B cell (primary cell): ENCODE results near the gene PCK2. TPM values are rescaled to one million over a fixed set of nuclear protein-coding genes. Genes with fewer than 3 reads are reported as not detected.

Experiments used
- ATAC-seq: fragments of 200-7000 bp; cut with Tn5 transposase; one replicate; pipeline ENCODE4 v1.10.0; 2021; ENCODE audit warnings: low read depth, mild to moderate bottlenecking, moderate number of reproducible peaks, moderate library complexity
- CTCF ChIA-PET: fragments of 350-600 bp; sonication (Branson Sonifier 250); formaldehyde crosslinking; loops from one replicate; lab custom pipeline; 2021; ENCODE audit warnings: antibody characterized with exemption, inconsistent platforms; lab: Charles Lee
- POLR2A ChIA-PET: fragments of 350-600 bp; sonication (Branson Sonifier 250); formaldehyde crosslinking; loops from one replicate; lab custom pipeline; 2021; ENCODE audit warnings: antibody characterized with exemption; lab: Charles Lee
- DNase-seq: peaks from one replicate; pipeline ENCODE4 v3.0.0; 2013
- H2AFZ ChIP-seq: 2 replicates; pipeline ENCODE4 v1.6.1; 2012; ENCODE audit warnings: mild to moderate bottlenecking, low read depth, low read length; ENCODE audit not compliant: insufficient read depth, poor library complexity, severe bottlenecking
- H3K27ac ChIP-seq, 2 donors: 1 replicate in 1 of 2; 2 replicates in 1 of 2; pipeline ENCODE4 v1.5.1; 2012 to 2013; ENCODE audit warnings: low read length in 2 of 2, mild to moderate bottlenecking in 2 of 2, moderate library complexity in 1 of 2
- H3K27me3 ChIP-seq, 4 experiments: fragments of 200-600 bp in 1 of 4; sonication (generic) in 1 of 4; replicated peaks in 1 of 4; 1 replicate in 2 of 4; 2 replicates in 2 of 4; pipeline versions ENCODE4 v1.6.1 to v1.7.0; 2013 to 2016; ENCODE audit warnings: low read length in 3 of 4, mild to moderate bottlenecking in 2 of 4, mixed read lengths in 1 of 4, moderate library complexity in 1 of 4; ENCODE audit not compliant: insufficient read depth in 4 of 4, control insufficient read depth in 3 of 4; ENCODE audit errors: control extremely low read depth in 1 of 4
- H3K36me3 ChIP-seq, 2 experiments: replicated peaks in 1 of 2; 1 replicate in 1 of 2; 2 replicates in 1 of 2; pipeline versions ENCODE4 v1.6.1 to v1.7.1; 2013; ENCODE audit warnings: low read length in 1 of 2; ENCODE audit not compliant: insufficient read depth in 2 of 2, control insufficient read depth in 1 of 2; ENCODE audit errors: control extremely low read depth in 1 of 2, extremely low read depth in 1 of 2
- H3K4me1 ChIP-seq, 2 donors: fragments of 200-600 bp in 1 of 2; sonication (generic) in 1 of 2; 1 replicate in 1 of 2; 2 replicates in 1 of 2; pipeline versions ENCODE4 v1.5.1 to v1.6.1; 2013 to 2017; ENCODE audit warnings: low read length in 2 of 2; ENCODE audit not compliant: control insufficient read depth in 2 of 2, insufficient read depth in 2 of 2
- H3K4me2 ChIP-seq: replicated peaks from 2 replicates; pipeline ENCODE3; 2012; ENCODE audit warnings: mild to moderate bottlenecking, low read depth, low read length; ENCODE audit not compliant: poor library complexity, severe bottlenecking
- H3K4me3 ChIP-seq, 5 experiments: fragments of 200-600 bp in 1 of 5; sonication (generic) in 1 of 5; 1 replicate in 3 of 5; 2 replicates in 2 of 5; pipeline versions ENCODE4 v1.5.1 to v1.7.0; 2011 to 2016; ENCODE audit warnings: low read length in 4 of 5, mild to moderate bottlenecking in 4 of 5, low read depth in 2 of 5, control low read depth in 1 of 5, moderate library complexity in 1 of 5; ENCODE audit not compliant: insufficient read depth in 1 of 5; ENCODE audit errors: control extremely low read depth in 1 of 5, extremely low read depth in 1 of 5
- H3K79me2 ChIP-seq: fragments of 200-600 bp; sonication (generic); one replicate; pipeline ENCODE4 v1.6.0; 2016; ENCODE audit warnings: low read length; ENCODE audit not compliant: control insufficient read depth, insufficient read depth
- H3K9ac ChIP-seq: fragments of 200-600 bp; sonication (generic); 2 replicates; pipeline ENCODE4 v1.6.1; 2017; ENCODE audit warnings: mild to moderate bottlenecking, low read length, moderate library complexity
- H3K9me3 ChIP-seq, 3 donors: one replicate each; pipeline versions ENCODE4 v1.6.1 to v1.7.1; 2013; ENCODE audit warnings: low read length in 2 of 3; ENCODE audit not compliant: control insufficient read depth in 2 of 3, insufficient read depth in 1 of 3; ENCODE audit errors: control extremely low read depth in 1 of 3
- H4K20me1 ChIP-seq: 2 replicates; pipeline ENCODE4 v1.6.0; 2012; ENCODE audit warnings: mild to moderate bottlenecking, low read length; ENCODE audit not compliant: insufficient read depth, control insufficient read depth, poor library complexity, severe bottlenecking
- H3K27ac Mint-ChIP-seq: one replicate; pipeline ENCODE4 v1.8.0; 2021; ENCODE audit warnings: mixed read lengths
- H3K27me3 Mint-ChIP-seq: one replicate; pipeline ENCODE4 v1.8.0; 2021; ENCODE audit warnings: mixed read lengths
- H3K4me1 Mint-ChIP-seq: one replicate; pipeline ENCODE4 v1.8.0; 2021; ENCODE audit warnings: mixed read lengths
- H3K4me3 Mint-ChIP-seq: one replicate; pipeline ENCODE4 v1.8.0; 2021; ENCODE audit warnings: mixed read lengths
- H3K9me3 Mint-ChIP-seq: one replicate; pipeline ENCODE4 v1.8.0; 2022; ENCODE audit warnings: mixed read lengths; ENCODE audit not compliant: insufficient read depth
- CTCF ChIP-seq: fragments of 200-600 bp; IDR thresholded peaks from one replicate; pipeline ENCODE4 v1.8.0; 2022; ENCODE audit warnings: antibody characterized with exemption, mild to moderate bottlenecking
- EZH2 ChIP-seq: IDR thresholded peaks from 2 replicates; pipeline ENCODE4 v1.6.1; 2012; ENCODE audit warnings: borderline replicate concordance, low read depth, mild to moderate bottlenecking, moderate library complexity, low read length; ENCODE audit not compliant: insufficient read depth, poor library complexity, severe bottlenecking
- WGBS: methylation state at CpG from one replicate; pipeline ENCODE4 v1.1.5; 2013; ENCODE audit warnings: missing lambda C conversion rate; ENCODE audit not compliant: insufficient coverage; 5-methylcytosine and 5-hydroxymethylcytosine counted together
- intact Hi-C: fragments of 100-400 bp; cut with micrococcal nuclease; formaldehyde crosslinking; loops from one replicate; pipeline ENCODE4 v1.10.0; 2022
- polyA plus RNA-seq: library from polyadenylated mRNA; depleted of rRNA; stranded (reverse); fragments of >200 nt; gene quantifications from 2 replicates; pipeline ENCODE4 v1.2.3, GENCODE V29; 2012
- total RNA-seq, 2 donors: library from RNA; stranded (reverse); fragments of 120-200 nt in 1 of 2; gene quantifications; 1 replicate in 1 of 2; 2 replicates in 1 of 2; pipeline versions ENCODE4 v1.2.3 to v1.2.4, GENCODE V29; 2013 to 2022

PCK2 gene
- total and polyA plus RNA-seq, 2 donors (not counting 1 experiment from before 2014, with no cell fraction given): 40.4 to 58.4 TPM

- ATAC-seq: no peak
- 92% methylated on average over 9 of the region's 10 CpGs for WGBS
Observed at GRCh38 chr14:24060443-24060842, 33.7 kb upstream of the PCK2 start.

More at GRCh38 chr14:24060443-24060842, 33.7 kb upstream of the PCK2 start:
- no peaks in the 10 kb centered on the region for H3K79me2 ChIP-seq
- H4K20me1 ChIP-seq: no peaks in the 10 kb centered on the region
- Mint-ChIP-seq H3K27ac (no peak overlapping the region), H3K4me3 (no peak overlapping the region), H3K4me1 (no peaks in the 10 kb centered on the region), H3K9me3 (no peaks in the 10 kb centered on the region), H3K27me3 (no peaks in the 10 kb centered on the region)
- DNase-seq: no peak
- H3K9ac ChIP-seq: no peak overlapping the region
- no peak overlapping the region for H3K4me3 ChIP-seq
- no peaks in the 10 kb centered on the region for H3K36me3 ChIP-seq
- CTCF ChIA-PET: interaction anchor here (1.1 to 14.5 kb wide), 4 partner anchors 30 to 100 kb away, joined by 3 to 220 read pairs (median 10); partner anchors contain the start of genes IRF9 and PCK2
- H2AFZ ChIP-seq: no peak overlapping the region
- H3K9me3 ChIP-seq: peaks cover 0 to 2% (median 0%) of the 10 kb centered on the region in 3 donors
- TF ChIP-seq EZH2 (no peak), CTCF (no peak)
- no peak overlapping the region for H3K4me2 ChIP-seq
- POLR2A ChIA-PET: interaction anchor here (1.4 kb wide), 1 partner anchor 20 kb away, joined by 3 read pairs; no protein-coding TSS in a partner anchor
- no peaks in the 10 kb centered on the region for H3K4me1 ChIP-seq
- H3K27me3 ChIP-seq: peaks cover 0 to 6% (median 0%) of the 10 kb centered on the region in 4 experiments
- H3K27ac ChIP-seq: no peak overlapping the region
- intact Hi-C loops: no loop called here
